ENCODE measurements around the gene RASSF6.

Gene RASSF6

DNA sequence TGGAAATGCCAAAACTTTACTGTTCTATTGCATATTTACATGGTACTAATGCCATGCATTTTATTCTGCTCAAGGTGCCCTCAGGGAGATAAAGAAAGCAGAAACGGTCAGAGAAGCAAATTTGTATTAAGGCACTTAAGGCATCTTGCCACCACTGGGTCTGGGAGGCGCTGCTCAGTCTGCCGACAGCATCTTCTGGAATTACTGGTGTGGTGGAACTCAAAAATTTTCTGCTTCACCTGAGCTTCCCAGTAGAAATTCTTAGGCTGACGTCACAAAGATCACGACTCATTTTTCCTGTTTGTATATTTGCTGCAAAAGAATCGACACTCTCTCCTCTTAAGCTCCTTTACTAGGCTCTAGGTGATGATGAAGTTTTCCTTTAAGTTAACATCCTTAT, 3.0 kb downstream of the RASSF6 start:
- TF ChIP-seq, protein P1, sequence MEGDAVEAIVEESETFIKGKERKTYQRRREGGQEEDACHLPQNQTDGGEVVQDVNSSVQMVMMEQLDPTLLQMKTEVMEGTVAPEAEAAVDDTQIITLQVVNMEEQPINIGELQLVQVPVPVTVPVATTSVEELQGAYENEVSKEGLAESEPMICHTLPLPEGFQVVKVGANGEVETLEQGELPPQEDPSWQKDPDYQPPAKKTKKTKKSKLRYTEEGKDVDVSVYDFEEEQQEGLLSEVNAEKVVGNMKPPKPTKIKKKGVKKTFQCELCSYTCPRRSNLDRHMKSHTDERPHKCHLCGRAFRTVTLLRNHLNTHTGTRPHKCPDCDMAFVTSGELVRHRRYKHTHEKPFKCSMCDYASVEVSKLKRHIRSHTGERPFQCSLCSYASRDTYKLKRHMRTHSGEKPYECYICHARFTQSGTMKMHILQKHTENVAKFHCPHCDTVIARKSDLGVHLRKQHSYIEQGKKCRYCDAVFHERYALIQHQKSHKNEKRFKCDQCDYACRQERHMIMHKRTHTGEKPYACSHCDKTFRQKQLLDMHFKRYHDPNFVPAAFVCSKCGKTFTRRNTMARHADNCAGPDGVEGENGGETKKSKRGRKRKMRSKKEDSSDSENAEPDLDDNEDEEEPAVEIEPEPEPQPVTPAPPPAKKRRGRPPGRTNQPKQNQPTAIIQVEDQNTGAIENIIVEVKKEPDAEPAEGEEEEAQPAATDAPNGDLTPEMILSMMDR (IDR thresholded peaks at IDR 0.05; ENCODE audit: low read depth, low read length): no peak
- no peaks in the 10 kb centered on the region for H3K9me3 ChIP-seq (ENCODE audit: severe bottlenecking)
- H3K4me3 ChIP-seq (ENCODE audit: low read depth, low read length): no peak overlapping the region
- H3K36me3 ChIP-seq: no peaks in the 10 kb centered on the region
- no peaks in the 10 kb centered on the region for H3K27me3 ChIP-seq (ENCODE audit: insufficient read depth, low read depth, severe bottlenecking)
- DNase-seq: no peak
- H3K27ac ChIP-seq: no peak overlapping the region

DNA sequence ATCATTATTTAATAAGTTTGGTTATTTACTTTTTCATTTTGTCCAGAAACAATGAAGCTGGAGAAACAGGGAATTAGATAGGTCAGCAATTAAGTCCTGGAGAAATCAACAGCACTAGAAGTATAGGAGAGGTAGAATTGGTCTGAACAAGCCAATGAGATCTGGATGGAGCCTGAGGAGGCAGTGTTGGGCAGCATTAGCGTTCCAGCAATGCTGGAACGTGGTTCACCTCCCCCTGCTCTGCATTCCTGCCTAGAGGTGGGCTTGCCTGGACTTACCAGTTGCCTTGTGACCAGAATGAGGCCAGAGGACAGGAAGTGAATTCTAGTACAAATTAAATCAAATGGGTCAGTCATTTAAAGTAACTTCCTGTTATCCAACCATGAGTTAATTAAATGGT, 4.6 kb downstream of the RASSF6 start:
- no peak for DNase-seq
- Histone ChIP-seq H3K9me3 (ENCODE audit: severe bottlenecking) (no peaks in the 10 kb centered on the region), H3K27ac (no peak overlapping the region), H3K4me3 (ENCODE audit: low read depth, low read length) (no peak overlapping the region), H3K27me3 (ENCODE audit: insufficient read depth, low read depth, severe bottlenecking) (no peaks in the 10 kb centered on the region), H3K36me3 (no peaks in the 10 kb centered on the region)
- TF ChIP-seq, protein P1 (IDR thresholded peaks at IDR 0.05; ENCODE audit: low read depth, low read length): 0 out of 2 replicates have a peak, but pooled peaks have one; percentile 16

DNA sequence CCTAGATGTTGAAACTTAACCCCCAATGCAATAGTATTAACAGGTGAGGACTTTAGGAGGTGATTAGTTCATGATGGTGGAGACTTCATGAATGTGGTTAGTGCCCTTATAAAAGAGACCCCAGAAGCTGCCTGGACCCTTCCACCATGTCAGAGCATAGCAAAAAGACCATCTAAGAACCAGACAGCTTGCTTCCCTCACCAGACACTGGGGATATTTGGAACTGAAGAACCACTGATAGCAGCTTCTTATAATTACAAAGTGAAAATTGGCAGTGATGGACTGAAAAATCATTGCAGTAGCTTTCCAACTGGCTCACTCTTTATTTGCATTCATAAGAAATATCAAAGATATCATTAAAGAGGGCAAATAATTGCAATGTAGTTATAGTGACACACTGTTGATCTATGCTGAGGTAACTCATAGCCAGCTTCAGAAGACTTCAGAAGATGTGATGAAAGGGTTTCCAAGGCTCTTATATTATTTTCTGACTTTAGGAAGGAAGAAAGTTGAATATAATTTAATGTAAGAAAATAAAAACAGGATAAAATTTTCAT, 5.8 kb downstream of the RASSF6 start:
- TF ChIP-seq, protein P1 (IDR thresholded peaks at IDR 0.05; ENCODE audit: low read depth, low read length): no peak
- H3K27ac ChIP-seq: no peak overlapping the region
- no peaks in the 10 kb centered on the region for H3K36me3 ChIP-seq
- no peak for DNase-seq
- H3K27me3 ChIP-seq (ENCODE audit: insufficient read depth, low read depth, severe bottlenecking): no peaks in the 10 kb centered on the region
- no peaks in the 10 kb centered on the region for H3K9me3 ChIP-seq (ENCODE audit: severe bottlenecking)
- no peak overlapping the region for H3K4me3 ChIP-seq (ENCODE audit: low read depth, low read length)

DNA sequence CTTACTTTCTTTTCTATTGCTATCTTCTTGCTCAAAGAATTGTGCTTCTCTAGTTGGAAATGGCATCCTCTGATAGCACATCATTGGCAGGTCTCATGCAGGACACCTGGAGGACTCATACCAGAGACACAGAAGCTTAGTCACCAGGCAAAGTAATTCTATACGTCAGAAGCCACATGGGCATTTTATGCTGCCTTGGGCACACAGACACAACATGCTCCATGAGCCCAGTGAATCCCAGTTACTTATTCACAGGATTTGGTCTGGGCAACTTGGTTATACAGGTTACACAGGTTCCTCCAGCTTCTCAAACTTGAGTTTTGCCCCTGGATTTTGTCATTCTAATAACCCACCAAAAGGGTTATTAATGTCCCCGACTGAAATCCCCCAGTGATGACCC, 7.1 kb downstream of the RASSF6 start:
- no peak overlapping the region for H3K27ac ChIP-seq
- no peaks in the 10 kb centered on the region for H3K27me3 ChIP-seq (ENCODE audit: insufficient read depth, low read depth, severe bottlenecking)
- no peaks in the 10 kb centered on the region for H3K9me3 ChIP-seq (ENCODE audit: severe bottlenecking)
- TF ChIP-seq, protein P1 (IDR thresholded peaks at IDR 0.05; ENCODE audit: low read depth, low read length): no peak
- no peak overlapping the region for H3K4me3 ChIP-seq (ENCODE audit: low read depth, low read length)
- no peaks in the 10 kb centered on the region for H3K36me3 ChIP-seq
- DNase-seq: no peak

DNA sequence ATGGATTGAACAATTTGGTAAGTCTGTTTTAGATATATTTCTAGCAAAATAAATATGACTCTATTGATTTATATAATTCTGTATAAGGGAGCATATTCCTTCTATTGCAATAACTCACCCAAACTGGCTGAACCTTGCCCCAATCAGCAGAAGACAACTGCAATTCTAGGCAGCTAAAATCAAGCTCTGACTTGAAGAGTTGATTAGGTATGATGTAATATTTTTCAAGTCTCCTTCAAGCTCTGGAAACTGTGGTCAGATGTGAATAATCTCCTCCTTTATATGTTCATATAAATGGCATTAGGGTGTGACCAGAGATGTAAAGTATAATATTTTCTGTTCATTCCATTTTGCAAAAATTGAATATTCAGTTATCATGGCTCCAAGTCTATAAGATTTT, 8.2 kb downstream of the RASSF6 start:
- Histone ChIP-seq H3K36me3 (no peaks in the 10 kb centered on the region), H3K4me3 (ENCODE audit: low read depth, low read length) (no peak overlapping the region), H3K27me3 (ENCODE audit: insufficient read depth, low read depth, severe bottlenecking) (no peaks in the 10 kb centered on the region), H3K9me3 (ENCODE audit: severe bottlenecking) (no peaks in the 10 kb centered on the region), H3K27ac (no peak overlapping the region)
- no peak for DNase-seq
- TF ChIP-seq, protein P1 (IDR thresholded peaks at IDR 0.05; ENCODE audit: low read depth, low read length): no peak

DNA sequence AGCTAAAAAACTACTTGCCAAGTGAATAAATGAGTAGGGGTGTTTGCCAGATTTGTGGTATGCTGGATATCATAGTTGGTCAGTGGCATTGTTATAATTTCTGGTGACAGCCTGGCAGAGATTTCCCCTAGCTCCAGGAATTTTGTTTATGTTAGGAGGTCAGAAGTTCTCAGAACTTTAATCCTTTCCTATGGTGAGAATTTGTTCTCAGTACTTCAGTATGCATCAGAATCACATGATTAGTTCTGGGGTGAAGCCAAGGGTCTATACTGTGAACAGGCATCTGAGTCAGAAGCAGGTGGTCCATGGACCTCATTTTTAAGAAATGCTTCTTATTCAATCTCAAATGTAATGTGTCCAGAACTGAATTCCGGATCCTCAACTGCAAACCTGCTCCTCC, 10.5 kb downstream of the RASSF6 start:
- no peak overlapping the region for H3K4me3 ChIP-seq (ENCODE audit: low read depth, low read length)
- H3K27ac ChIP-seq: no peak overlapping the region
- DNase-seq: no peak
- no peaks in the 10 kb centered on the region for H3K9me3 ChIP-seq (ENCODE audit: severe bottlenecking)
- TF ChIP-seq, protein P1 (IDR thresholded peaks at IDR 0.05; ENCODE audit: low read depth, low read length): no peak
- H3K36me3 ChIP-seq: no peaks in the 10 kb centered on the region
- H3K27me3 ChIP-seq (ENCODE audit: insufficient read depth, low read depth, severe bottlenecking): no peaks in the 10 kb centered on the region
